ENCODE results near the gene CARMIL3.
"Not testable (repeated sequence)": the region's sequence is repeated elsewhere in the genome, so short reads cannot be mapped to it uniquely, and the experiment has no call there.

Gene CARMIL3, protein sequence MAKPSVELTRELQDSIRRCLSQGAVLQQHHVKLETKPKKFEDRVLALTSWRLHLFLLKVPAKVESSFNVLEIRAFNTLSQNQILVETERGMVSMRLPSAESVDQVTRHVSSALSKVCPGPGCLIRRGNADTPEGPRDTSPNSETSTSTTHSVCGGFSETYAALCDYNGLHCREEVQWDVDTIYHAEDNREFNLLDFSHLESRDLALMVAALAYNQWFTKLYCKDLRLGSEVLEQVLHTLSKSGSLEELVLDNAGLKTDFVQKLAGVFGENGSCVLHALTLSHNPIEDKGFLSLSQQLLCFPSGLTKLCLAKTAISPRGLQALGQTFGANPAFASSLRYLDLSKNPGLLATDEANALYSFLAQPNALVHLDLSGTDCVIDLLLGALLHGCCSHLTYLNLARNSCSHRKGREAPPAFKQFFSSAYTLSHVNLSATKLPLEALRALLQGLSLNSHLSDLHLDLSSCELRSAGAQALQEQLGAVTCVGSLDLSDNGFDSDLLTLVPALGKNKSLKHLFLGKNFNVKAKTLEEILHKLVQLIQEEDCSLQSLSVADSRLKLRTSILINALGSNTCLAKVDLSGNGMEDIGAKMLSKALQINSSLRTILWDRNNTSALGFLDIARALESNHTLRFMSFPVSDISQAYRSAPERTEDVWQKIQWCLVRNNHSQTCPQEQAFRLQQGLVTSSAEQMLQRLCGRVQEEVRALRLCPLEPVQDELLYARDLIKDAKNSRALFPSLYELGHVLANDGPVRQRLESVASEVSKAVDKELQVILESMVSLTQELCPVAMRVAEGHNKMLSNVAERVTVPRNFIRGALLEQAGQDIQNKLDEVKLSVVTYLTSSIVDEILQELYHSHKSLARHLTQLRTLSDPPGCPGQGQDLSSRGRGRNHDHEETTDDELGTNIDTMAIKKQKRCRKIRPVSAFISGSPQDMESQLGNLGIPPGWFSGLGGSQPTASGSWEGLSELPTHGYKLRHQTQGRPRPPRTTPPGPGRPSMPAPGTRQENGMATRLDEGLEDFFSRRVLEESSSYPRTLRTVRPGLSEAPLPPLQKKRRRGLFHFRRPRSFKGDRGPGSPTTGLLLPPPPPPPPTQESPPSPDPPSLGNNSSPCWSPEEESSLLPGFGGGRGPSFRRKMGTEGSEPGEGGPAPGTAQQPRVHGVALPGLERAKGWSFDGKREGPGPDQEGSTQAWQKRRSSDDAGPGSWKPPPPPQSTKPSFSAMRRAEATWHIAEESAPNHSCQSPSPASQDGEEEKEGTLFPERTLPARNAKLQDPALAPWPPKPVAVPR (N-terminal part only)

GRCh38 chr14:24051789-24052655 lies at the start of gene CARMIL3:
Gene CARMIL3, plus strand, starts transcription at chr14:24052009. Its CDS starts 145 bp downstream, at chr14:24052154.
- DNase-seq: peak; percentile 47

GRCh38 chr14:24006471-24006816 lies 45.4 kb upstream of the CARMIL3 start:
- DNase-seq: not testable (repeated sequence)

DNA sequence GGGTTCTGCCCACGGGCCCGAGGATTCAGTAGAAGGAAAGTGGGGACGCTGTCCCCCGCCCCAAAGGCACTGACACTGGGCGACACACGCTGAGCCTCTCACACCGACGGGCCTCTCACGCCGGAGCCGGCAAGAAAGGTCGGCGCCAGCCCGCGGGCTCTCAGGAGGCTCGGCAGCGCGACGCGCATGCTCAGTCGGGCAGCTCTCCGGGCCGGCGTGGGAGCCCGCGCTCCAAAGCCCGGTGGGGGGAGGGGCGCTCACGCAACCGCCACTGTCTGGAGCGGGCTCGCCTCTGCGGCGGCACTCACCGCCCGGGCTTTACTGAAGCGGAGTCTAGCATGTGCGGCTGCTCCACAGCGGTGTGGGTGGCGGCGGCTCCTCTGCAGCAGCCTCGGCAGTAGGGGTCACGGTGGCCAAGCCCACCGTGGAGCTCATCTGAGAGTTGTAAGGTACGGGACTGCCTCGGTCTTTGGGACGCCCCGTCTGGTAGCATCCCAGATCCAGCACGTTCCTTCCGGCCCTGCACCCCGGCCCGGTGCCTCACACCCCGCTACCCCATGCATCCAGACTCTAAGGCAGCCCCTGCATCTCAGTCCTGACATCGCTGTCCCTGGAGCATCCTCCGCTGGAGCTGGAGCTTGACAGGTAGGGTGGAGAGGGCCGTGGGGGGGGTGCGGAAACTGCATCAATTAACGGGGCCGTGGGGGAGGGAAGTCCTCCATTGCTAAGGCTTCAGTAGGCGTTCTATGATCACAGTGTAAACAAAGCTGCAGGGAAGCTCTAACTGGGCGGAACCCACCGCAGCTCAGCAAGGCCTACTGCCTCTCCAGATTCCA lies 44.8 kb upstream of the CARMIL3 start:
- peak; percentile 30 for DNase-seq

DNA sequence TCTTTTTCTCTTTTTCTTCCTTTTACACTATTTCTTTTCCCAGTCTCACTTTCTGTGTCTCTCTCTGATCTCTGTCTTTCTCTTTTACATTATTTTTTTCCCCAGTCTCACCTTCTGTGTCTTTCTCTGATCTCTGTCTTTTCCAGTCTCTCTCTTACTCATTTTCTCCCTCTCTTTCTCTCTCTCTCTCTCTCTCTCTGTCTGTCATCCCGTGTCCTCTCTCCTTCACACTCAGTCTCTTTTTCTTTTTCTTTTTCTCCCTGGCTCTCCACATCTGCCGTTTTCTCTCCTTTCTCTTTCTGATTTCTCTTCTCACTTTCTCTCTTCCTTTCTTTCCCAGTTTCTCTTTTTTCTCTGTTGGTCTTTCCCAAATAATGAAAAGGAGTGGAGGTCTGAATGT lies 40.8 kb upstream of the CARMIL3 start:
- no peak for DNase-seq

DNA sequence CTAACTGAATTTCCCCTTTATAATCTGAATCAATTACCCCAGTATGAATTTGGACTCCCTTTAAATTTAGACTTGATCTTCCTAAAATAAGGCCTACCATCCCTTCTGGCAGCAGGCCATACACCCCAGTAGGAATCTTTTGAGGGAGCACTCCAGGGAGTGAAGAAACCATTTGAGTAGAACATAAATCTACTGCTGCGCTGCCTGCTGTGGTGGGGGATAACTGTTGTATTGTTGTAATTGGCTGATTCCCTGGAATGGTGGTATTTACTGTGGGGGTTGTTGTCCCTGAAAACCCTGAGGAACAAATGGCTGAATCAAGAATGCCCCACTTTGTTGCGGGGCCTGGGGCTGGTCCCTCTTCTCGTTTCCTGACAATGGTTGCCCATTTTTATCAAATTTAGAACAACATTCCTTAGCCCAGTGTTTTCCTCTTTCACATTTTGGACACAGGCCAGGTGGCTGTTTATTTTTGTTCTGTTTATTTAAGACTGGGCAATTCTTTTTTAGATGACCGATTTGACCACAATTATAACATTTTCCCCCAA lies 39.0 kb upstream of the CARMIL3 start:
- not testable (repeated sequence) for DNase-seq

- peak; percentile 80 for DNase-seq
These were observed 37.9 kb upstream of the CARMIL3 start for GRCh38 chr14:24013654-24014514.

GRCh38 chr14:24015745-24016144 lies 36.1 kb upstream of the CARMIL3 start:
- not testable (repeated sequence) for DNase-seq

DNA sequence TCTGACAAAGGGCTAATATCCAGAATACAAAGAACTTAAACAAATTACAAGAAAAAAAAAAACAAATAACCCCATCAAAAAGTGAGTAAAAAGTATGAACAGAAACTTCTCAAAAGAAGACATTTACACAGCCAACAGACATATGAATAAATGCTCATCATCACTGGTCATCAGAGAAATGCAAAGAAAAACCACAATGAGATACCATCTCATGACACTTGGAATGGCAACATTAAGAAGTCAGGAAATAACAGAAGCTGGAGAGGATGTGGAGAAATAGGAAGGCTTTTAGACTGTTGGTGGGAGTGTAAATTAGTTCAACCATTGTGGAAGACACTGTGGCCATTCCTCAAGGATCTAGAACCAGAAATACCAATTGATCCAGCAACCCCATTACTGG lies 32.8 kb upstream of the CARMIL3 start:
- not testable (repeated sequence) for DNase-seq

- not testable (repeated sequence) for DNase-seq
These were observed 31.9 kb upstream of the CARMIL3 start for GRCh38 chr14:24019944-24020343.

- DNase-seq: not testable (repeated sequence)
These were observed 31.3 kb upstream of the CARMIL3 start for GRCh38 chr14:24020520-24020919.

- DNase-seq: not testable (repeated sequence)
These were observed 26.8 kb upstream of the CARMIL3 start for GRCh38 chr14:24024939-24025418.

DNA sequence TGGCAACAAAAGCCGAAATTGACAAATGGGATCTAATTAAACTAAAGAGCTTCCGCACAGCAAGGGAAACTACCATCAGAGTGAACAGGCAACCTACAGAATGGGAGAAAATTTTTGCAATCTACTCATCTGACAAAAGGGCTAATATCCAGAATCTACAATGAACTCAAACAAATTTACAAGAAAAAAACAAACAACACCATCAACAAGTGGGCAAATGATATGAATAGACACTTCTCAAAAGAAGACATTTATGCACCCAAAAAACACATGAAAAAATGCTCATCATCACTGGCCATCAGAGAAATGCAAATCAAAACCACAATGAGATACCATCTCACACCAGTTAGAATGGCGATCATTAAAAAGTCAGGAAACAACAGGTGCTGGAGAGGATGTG lies 22.1 kb upstream of the CARMIL3 start:
- not testable (repeated sequence) for DNase-seq

GRCh38 chr14:24031331-24031730 lies 20.5 kb upstream of the CARMIL3 start:
- not testable (repeated sequence) for DNase-seq

- no peak for DNase-seq
These were observed 18.9 kb upstream of the CARMIL3 start for GRCh38 chr14:24032727-24033418.

- not testable (repeated sequence) for DNase-seq
These were observed 16.0 kb upstream of the CARMIL3 start for GRCh38 chr14:24035769-24036168.

DNA sequence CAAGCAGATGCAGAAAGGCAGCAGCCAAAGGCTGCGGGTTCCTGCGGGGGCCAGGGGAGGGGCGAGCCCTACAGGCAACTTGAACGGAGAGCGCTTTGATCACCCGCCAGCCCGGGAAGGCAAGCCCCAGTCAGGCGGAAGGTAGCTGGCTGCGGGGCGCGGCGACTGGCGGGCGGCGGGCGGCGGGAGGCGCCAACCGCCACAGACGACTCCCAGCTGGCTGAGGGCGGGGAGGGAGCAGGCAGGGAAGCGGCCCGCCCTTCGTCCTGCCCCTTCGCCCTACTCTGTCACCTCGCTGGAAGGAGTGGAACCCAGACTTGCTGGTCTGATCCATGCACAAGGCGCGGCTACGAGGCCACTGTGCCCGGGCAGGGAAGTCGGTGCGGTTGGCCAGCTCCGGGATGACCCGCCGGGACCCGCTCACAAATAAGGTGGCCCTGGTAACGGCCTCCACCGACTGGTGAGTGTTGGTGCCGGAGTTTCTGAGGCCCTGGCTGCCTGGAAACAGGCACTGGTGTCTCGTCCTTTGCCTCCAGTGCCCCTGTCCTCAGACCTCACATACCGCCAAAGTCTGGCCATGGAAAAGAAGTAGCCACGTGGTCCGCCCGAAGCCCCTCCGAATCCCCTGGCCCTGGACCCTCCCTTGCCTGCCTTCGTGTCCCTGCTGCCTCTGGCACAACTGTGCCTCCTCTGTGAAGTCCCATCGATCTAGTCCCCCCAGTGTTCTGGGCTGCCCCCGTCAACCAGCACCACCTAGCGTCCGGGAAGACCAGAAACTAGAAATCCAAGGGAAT lies 15.4 kb upstream of the CARMIL3 start:
- peak; percentile 65 for DNase-seq

DNA sequence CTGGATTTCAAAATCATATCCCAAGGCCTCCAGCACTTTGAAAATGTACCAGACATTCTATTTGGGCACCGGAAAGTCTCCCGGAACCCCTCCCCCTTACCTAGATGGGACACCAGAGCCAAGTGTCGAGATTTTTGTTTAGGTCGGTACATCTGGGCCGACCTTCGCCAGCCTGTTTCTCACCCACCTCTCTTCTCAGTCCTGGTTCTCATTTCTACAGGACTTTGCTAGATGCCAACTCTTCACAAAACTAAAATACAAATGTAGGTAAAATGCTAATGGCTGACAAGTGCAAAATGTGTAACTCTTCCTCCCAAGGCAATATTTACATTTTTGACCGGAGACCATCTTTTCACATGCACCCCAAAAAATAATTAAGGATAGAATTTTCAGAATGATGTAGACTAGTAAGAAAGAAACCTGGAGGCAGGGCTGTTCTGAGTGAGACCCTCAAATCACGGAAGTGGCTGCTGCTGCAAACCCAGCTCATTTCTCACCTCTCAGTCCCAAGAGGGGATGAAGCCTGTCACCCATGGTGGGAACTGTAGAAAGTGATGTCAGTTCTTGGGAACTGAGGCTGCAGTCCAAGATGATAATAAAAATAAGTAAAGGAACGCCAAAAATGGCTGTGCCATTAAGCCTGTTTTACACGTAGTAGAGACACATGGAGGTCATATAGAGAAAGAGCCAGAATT lies 14.7 kb upstream of the CARMIL3 start:
- not testable (repeated sequence) for DNase-seq
